GM18870 (cell line): Measurements from ENCODE around the gene RNF217.
A peak's percentile ranks its signal among the peaks of the same experiment; 100 is the strongest.
"Not testable (repeated sequence)": the region's sequence is repeated elsewhere in the genome, so short reads cannot be mapped to it uniquely, and the experiment has no call there.

Experiments
- ATAC-seq: cut with Tn5 transposase; IDR thresholded peaks from one replicate; pipeline ENCODE4 v1.9.1; 2021; ENCODE audit warnings: moderate library complexity; ENCODE audit not compliant: unreplicated experiment

Gene RNF217, protein sequence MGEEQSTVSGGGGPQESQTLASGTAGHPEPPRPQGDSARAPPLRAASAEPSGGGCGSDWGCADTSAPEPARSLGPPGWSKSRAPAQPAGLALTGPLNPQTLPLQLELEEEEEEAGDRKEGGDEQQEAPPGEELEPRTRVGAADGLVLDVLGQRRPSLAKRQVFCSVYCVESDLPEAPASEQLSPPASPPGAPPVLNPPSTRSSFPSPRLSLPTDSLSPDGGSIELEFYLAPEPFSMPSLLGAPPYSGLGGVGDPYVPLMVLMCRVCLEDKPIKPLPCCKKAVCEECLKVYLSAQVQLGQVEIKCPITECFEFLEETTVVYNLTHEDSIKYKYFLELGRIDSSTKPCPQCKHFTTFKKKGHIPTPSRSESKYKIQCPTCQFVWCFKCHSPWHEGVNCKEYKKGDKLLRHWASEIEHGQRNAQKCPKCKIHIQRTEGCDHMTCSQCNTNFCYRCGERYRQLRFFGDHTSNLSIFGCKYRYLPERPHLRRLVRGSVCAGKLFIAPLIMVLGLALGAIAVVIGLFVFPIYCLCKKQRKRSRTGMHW

DNA sequence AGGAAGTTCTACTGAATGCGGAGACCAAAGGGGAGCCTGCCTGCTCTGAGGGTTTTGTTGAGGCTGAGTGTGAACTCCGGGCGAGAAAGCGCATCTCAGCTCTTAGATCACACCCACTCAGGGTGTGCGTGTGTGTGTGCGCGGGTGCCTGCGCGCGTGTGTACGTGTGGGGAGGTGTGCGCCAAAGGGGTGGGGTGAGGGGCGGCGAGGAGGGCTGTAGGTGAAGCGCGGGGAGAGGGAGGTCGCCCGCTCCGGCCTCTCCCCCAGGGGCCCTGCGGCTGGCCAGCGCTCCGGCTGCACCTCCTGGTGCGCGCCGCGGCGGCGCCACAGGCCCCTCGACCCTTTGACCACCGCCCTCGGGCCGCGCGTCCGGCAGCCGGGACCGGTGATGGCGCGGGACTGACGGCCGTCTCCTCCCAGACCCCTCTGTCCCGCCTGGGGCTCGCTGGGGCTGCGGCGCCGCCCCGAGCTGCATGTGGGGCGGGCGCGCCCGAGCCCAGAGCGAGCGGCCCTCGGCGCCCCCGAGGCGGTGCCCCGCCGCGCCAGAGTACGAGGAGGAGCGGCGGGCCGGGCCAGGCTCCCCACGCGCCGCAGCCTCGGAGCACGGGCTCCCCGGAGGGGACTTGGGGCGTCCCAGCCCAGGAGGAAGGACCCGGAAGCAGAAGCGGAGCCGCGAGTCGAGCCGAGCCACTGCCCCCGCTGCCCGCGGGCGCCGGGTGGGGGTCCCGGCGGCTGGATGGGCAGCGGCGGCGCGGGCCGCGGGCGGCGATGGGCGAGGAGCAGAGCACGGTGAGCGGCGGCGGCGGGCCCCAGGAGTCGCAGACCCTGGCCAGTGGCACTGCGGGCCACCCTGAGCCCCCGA, at the start of gene RNF217:
TSS of gene RNF217 (plus strand) at position 661 of the 862 bp plus-strand sequence. CDS start at position 769, 108 bp downstream.
- no peak for ATAC-seq

GRCh38 chr6:124913056-124913455, 49.2 kb upstream of the RNF217 start:
- no peak for ATAC-seq

- ATAC-seq = no peak
These were observed 44.5 kb upstream of the RNF217 start for GRCh38 chr6:124917769-124918168.

DNA sequence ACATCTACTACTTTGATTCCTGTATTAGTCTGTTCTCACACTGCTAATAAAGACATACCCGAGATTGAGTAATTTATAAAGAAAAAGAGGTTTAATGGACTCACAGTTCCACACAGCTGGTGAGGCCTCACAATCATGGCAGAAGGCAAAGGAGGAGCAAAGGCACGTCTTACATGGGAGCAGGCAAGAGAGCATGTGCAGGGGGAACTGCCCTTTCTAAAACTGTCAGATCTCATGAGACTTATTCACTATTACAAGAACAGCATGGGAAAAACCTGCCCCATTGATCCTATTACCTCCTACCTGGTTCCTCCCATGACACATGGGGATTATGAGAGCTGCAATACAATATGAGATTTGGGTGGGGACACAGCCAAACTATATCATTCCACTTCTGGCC, 42.5 kb upstream of the RNF217 start:
- ATAC-seq = not testable (repeated sequence)

DNA sequence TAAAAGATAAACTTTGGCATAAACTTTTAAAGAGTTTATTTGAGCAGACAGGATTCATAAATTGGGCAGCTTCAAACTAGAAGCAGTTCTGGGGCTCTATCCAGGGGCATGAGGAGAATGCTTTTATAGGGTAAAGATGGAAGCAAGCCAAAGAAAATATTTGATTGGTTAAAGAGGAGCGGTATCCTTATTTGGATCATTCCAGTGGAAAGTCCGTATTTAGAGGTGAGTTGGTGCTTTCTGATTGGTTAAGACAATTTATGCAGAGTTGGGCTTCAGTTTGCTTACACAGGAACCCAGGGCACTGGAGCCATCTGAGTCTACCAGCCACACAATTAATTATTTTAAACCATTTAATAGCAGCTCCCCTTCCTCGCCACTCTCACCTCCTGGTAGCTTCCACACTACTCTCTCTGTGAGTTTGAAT, 37.9 kb upstream of the RNF217 start:
- no peak for ATAC-seq

DNA sequence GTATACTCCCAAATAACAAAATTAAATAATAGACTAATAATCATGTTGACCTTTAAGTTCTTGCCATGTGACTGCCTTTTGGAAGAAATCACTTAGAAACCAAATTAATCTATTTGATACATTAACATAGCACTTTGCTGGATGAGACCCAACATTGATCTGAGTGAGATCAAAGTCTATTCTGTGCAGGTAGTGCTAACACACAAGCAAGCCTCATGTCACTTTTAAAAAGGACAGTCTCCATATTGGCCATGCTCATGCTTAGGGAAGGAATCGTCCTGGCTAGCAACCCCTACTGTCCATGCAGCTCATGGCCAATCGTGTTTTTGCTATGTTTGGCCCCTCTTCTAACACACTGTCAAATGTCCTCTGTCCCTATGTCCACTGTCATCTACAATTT, 35.8 kb upstream of the RNF217 start:
- ATAC-seq = no peak

DNA sequence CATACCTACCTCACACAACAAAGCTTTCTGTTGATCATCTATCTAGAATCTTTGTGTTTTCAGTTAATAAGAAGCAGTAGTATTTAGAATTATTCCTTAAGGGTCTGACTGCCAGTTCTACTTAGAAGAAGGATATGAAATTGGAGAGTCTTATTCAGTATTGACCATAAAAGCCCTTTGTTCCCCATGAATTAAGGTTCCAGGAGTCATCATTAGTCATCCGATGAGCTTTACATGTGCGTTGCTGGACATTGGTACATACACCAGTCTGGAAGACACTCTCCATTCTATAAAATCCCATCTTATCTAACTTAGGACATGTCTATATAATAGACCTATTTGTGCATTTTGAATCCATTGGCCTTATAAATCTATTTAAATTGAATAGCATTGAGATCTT, 34.4 kb upstream of the RNF217 start:
- ATAC-seq = no peak

- ATAC-seq = no peak
These were observed 33.4 kb upstream of the RNF217 start for GRCh38 chr6:124928851-124929250.

DNA sequence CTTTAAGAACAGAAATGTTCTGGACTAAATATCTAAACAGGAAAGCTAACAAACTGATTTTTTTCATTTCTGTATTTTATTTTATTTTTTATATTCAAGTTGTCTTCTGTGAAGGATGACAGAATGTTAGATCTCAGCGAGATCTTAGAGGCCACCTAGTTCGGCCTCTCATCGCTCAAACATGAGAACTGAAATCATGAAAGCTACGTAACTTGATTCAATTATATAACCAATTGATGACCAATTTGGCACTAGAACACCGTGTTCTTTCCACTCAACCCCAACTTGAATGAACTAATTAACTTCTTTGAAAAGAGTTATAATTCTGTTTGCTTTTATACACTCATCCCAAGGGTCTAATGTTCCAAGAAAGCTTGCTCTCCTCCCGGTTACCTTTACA, 24.6 kb upstream of the RNF217 start:
- ATAC-seq = no peak

DNA sequence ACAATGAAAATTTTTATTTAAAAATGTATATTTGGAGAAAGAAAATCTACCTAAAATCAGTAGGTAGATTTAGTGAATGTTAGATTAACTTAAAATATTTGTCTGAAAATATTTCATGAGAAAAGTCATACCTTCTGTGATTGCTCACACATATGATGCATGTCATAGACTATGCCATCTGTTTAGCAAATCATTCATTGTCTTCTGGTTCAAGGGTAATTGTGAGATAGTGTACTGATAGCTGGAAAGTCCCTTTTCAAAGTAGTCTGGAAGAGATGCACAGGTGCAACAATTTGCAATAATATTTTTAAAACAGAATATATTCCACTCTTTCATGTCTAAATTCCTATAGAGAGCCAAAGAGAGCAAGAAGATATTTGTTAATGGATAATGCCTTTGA, 21.0 kb upstream of the RNF217 start:
- ATAC-seq = peak; percentile 72

- ATAC-seq = no peak
These were observed 18.6 kb upstream of the RNF217 start for GRCh38 chr6:124943658-124944057.

DNA sequence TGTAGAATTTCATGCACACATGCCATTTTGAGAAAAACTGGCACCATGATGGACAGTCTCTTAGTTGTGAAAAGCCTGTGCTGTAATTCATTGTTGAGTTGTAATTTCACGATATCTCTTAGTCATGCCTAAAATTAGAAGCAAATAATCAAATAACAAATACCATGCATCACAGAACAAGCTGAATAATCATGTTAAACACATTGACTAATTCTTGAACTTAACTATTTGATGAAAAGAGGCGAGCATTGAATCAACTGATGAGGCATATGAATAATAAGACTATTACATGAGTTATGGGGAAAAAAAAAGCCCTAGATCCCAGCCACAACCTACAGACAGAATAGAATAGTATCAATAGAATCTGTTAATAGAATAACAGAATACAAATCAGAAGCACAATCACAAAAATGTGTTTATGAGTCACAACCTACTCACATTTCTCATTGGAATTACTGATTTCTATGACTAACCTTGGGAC, 14.2 kb upstream of the RNF217 start:
- ATAC-seq = no peak

DNA sequence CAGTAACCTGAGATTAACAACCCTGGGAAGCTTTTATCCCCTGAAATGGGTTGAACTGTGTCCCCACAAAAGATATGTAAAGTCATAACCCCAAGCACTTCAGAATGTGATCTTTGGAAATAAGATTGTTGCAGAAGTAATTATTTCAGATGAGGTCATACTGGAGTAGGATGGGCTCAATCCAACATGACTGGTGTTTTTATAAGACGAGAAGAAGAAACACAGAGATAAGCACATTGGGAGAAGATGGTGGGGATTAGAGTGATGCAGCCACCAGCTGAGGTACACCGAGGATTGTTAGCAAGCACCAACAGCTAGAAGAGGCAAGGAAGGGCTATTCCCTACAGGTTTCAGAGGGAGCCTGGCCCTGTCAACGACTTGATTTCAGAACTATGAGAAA, 12.5 kb upstream of the RNF217 start:
- no peak for ATAC-seq

DNA sequence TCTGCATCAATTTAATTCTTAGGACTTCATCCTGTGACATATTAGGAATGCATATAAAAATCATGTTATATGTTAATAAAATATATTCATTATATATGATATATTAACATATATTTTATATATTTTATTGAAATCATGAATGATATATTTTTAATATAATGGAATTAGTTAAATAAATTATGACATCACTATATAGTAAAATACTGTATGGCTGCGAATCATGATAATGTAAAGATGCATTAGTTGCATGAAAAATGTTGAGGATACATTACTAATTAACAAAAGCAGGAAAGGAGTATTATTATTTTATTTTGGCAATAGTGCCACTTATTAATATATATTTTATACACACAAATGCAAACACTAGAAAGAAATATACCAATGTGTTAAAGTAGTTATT, 8.4 kb upstream of the RNF217 start:
- ATAC-seq = no peak

- ATAC-seq = no peak
These were observed 7.0 kb upstream of the RNF217 start for GRCh38 chr6:124955108-124955856.

DNA sequence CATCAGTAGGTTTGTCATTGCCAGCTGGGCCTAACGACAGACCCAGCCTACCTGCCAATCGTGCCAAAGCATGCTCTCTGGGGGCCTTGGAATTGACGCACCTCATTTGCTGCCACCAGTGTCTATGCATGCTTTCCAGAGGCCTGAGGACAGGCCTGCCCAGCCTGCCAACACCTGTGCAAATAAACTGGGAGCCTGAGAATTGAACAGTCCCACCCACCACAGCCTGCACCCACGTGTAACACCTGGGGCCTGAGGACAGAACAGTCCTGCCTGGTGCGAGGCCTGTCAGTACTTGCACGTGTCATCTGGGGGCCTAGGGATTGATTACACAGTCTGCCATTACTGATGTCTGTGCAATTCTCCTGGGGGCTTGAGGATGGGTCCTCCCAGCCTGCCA, 6.2 kb upstream of the RNF217 start:
- ATAC-seq = no peak

- ATAC-seq = no peak
These were observed 4.1 kb upstream of the RNF217 start for GRCh38 chr6:124958149-124958548.

GRCh38 chr6:124958759-124959354, 3.4 kb upstream of the RNF217 start:
- ATAC-seq = no peak

GRCh38 chr6:124960757-124961463, 1.3 kb upstream of the RNF217 start:
- ATAC-seq = no peak

DNA sequence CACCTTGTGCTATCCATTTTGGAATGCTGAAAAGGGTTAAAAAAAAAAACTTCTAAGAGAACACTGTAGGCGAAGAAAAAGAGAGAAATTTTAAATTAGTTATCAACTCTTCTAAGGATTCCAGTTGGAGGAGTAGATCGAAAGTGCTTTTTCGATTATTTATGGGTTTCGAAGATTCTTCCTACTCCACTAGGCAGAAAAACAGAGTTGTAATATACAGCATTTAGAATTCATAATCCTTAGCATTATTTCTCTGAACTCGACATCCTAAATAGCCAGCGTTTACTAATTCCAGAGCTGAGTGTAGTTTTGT, 817 bp upstream of the RNF217 start:
- ATAC-seq = no peak
